Suppressor macrophage treated with lipopolysaccharide for 1 hour (primary cell): ENCODE data around the gene COPZ1.

Experiments
- DNase-seq, 3 donors: peaks; one replicate each; pipeline ENCODE4 v3.0.0-alpha.2; 2020 to 2022

COPZ1 gene

GRCh38 chr12:54398995-54399793, 74.3 kb downstream of the COPZ1 start:
- peak; percentile 86 to 90 (median 86) for DNase-seq

GRCh38 chr12:54401119-54401518, 76.2 kb downstream of the COPZ1 start:
- DNase-seq, result no peak
